A673 (cell line): ENCODE measurements around the gene LRBA. TPM values are rescaled to one million over a fixed set of nuclear protein-coding genes. Genes with fewer than 3 reads are reported as not detected.
A peak's percentile ranks its signal among the peaks of the same experiment; 100 is the strongest.

Source experiments
- BruUV-seq: library from RNA; stranded (reverse); fragments of 400-500 nt; replicated peaks from 2 replicates; lab custom pipeline; 2021; lab: Mats Ljungman, UMichigan
- CTCF ChIA-PET: fragments of 300-600 bp; sonication (Branson Sonifier 250); formaldehyde crosslinking; loops from one replicate; lab custom pipeline; 2022; ENCODE audit warnings: antibody characterized with exemption; lab: Charles Lee
- POLR2A ChIA-PET: fragments of 300-600 bp; sonication (Branson Sonifier 250); formaldehyde crosslinking; loops from one replicate; lab custom pipeline; 2022; ENCODE audit warnings: antibody characterized with exemption; ENCODE audit not compliant: low non-redundant PET; lab: Charles Lee
- DNase-seq: peaks from one replicate; pipeline ENCODE4 v3.0.0-alpha.2; 2015; ENCODE audit warnings: low spot score
- H3K27ac ChIP-seq: fragments of 200-600 bp; sonication (generic); 2 replicates; pipeline ENCODE4 v1.5.1; 2016; ENCODE audit warnings: mixed run types, low read depth, mild to moderate bottlenecking, mixed read lengths, antibody characterized with exemption, low read length; ENCODE audit not compliant: poor library complexity, severe bottlenecking
- H3K27me3 ChIP-seq: fragments of 200-600 bp; sonication (generic); replicated peaks from 2 replicates; pipeline ENCODE4 v1.6.1; 2017; ENCODE audit warnings: mixed run types, low read depth, mild to moderate bottlenecking, mixed read lengths, antibody characterized with exemption, low read length; ENCODE audit not compliant: insufficient read depth, poor library complexity
- H3K36me3 ChIP-seq: fragments of 200-600 bp; sonication (generic); 2 replicates; pipeline ENCODE4 v1.6.1; 2016; ENCODE audit warnings: mixed run types, mild to moderate bottlenecking, mixed read lengths, antibody characterized with exemption, low read length; ENCODE audit not compliant: insufficient read depth, poor library complexity, severe bottlenecking
- H3K4me1 ChIP-seq: fragments of 200-600 bp; sonication (generic); 2 replicates; pipeline ENCODE4 v1.6.1; 2017; ENCODE audit warnings: mixed run types, mild to moderate bottlenecking, mixed read lengths, antibody characterized with exemption, low read length; ENCODE audit not compliant: insufficient read depth, poor library complexity, severe bottlenecking
- H3K4me3 ChIP-seq: fragments of 200-600 bp; sonication (generic); 2 replicates; pipeline ENCODE4 v1.5.1; 2016; ENCODE audit warnings: low read depth, mixed run types, mild to moderate bottlenecking, mixed read lengths, low read length; ENCODE audit not compliant: poor library complexity, severe bottlenecking
- H3K9me3 ChIP-seq: fragments of 200-600 bp; sonication (generic); 2 replicates; pipeline ENCODE4 v1.6.1; 2016; ENCODE audit warnings: mixed run types, low read depth, mild to moderate bottlenecking, mixed read lengths, antibody characterized with exemption, low read length; ENCODE audit not compliant: poor library complexity, severe bottlenecking
- EZH2 ChIP-seq: fragments of 200-600 bp; sonication (generic); IDR thresholded peaks from 2 replicates; pipeline ENCODE4 v1.6.1; 2017; ENCODE audit warnings: borderline replicate concordance, low read depth, mild to moderate bottlenecking, mixed read lengths, antibody characterized with exemption, low read length; ENCODE audit not compliant: poor library complexity, severe bottlenecking
- intact Hi-C: fragments of 100-400 bp; cut with micrococcal nuclease; formaldehyde crosslinking; loops from one replicate; pipeline ENCODE4 v1.10.0; 2022; ENCODE audit not compliant: unreplicated experiment
- total RNA-seq: library from RNA; stranded (reverse); gene quantifications from 2 replicates; pipeline ENCODE4 v1.2.3, GENCODE V29; 2021
- TF ChIP-seq, protein P1 (sequence below): fragments of 300-800, 200-600 bp; sonication (generic); conservative IDR thresholded peaks from 2 replicates; pipeline ENCODE4 v1.5.1; 2017; ENCODE audit warnings: low read depth, mild to moderate bottlenecking, antibody characterized with exemption, low read length, moderate library complexity, mixed read lengths

LRBA gene
- total RNA-seq, 1 experiment from 2014 or later = 35.7 TPM

DNA sequence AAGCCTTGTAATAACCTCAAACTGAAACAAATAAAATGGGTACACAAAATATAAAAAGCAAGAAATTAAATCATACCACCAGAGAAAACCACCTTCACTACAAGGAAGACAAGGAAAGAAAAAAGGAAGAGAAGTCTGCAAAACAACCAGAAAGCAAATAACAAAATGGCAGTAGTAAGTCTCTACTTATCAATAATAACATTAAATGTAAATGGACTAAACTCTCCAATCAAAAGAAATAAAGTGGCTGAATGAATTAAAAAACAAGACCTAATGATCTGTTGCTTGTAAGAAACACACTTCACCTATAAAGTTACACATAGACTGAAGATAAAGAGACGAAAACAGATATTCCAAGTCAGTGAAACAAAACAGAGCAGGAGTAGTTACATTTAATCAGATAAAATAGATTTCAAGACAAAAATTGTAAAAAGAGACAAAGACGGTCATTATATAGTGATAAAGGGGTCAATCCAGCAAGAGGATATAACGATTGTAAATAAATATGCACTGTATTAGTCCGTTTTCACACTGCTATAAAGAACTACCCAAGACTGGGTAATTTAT is 289.0 kb downstream of the LRBA start:
- Histone ChIP-seq H3K9me3 (peaks cover 21% of the 10 kb centered on the region), H3K4me3 (no peak overlapping the region), H3K36me3 (no peaks in the 10 kb centered on the region), H3K27me3 (no peaks in the 10 kb centered on the region), H3K4me1 (peaks cover 9% of the 10 kb centered on the region), H3K27ac (no peak overlapping the region)
- no TSS peak for BruUV-seq
- POLR2A ChIA-PET = no interaction called here
- intact Hi-C loops = no loop called here
- no peak for TF ChIP-seq EZH2
- TF ChIP-seq, protein P1, sequence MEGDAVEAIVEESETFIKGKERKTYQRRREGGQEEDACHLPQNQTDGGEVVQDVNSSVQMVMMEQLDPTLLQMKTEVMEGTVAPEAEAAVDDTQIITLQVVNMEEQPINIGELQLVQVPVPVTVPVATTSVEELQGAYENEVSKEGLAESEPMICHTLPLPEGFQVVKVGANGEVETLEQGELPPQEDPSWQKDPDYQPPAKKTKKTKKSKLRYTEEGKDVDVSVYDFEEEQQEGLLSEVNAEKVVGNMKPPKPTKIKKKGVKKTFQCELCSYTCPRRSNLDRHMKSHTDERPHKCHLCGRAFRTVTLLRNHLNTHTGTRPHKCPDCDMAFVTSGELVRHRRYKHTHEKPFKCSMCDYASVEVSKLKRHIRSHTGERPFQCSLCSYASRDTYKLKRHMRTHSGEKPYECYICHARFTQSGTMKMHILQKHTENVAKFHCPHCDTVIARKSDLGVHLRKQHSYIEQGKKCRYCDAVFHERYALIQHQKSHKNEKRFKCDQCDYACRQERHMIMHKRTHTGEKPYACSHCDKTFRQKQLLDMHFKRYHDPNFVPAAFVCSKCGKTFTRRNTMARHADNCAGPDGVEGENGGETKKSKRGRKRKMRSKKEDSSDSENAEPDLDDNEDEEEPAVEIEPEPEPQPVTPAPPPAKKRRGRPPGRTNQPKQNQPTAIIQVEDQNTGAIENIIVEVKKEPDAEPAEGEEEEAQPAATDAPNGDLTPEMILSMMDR = no peak
- no peak for DNase-seq
- CTCF ChIA-PET = no interaction called here

DNA sequence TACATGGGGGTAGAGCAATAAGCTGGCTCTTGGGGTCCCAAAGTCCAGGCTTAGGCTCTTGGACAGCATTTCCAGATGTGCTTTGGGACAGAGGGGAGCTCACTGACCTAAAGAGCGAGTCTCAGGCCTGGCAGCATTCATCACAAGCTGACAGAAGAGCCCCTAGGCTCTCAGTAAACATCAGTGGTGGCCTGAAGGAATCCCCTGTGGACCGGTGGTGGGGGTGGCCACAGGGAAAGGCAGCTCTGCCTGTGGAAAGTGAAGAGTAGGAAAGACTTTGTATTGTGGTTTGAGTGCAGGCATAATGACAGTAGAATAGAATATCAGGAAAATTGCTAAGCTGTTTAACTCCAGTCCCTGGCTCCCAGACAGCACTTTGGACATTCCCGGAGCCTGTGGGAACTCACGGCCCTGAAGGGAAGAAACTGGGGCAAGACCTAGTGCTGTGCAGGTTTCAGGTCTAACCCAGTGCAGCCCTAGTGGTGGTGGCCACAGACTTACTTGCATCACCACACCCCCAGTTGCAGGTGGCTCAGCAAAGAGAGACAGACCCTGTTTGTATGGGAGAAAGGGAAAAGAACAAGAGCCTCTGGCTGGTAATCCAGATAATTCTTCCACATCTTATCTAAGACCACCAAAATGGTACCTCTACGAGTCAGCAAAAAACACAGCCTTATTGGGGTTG is 291.2 kb downstream of the LRBA start:
- H3K4me1 ChIP-seq = peaks cover 9% of the 10 kb centered on the region
- H3K36me3 ChIP-seq = no peaks in the 10 kb centered on the region
- no peak overlapping the region for H3K27ac ChIP-seq
- intact Hi-C loops = no loop called here
- TF ChIP-seq, protein P1 = no peak
- TF ChIP-seq EZH2 = no peak
- H3K4me3 ChIP-seq = no peak overlapping the region
- ChIA-PET POLR2A (no interaction called here), CTCF (no interaction called here)
- H3K9me3 ChIP-seq = peaks cover 17% of the 10 kb centered on the region
- no TSS peak for BruUV-seq
- no peak for DNase-seq
- H3K27me3 ChIP-seq = no peaks in the 10 kb centered on the region

DNA sequence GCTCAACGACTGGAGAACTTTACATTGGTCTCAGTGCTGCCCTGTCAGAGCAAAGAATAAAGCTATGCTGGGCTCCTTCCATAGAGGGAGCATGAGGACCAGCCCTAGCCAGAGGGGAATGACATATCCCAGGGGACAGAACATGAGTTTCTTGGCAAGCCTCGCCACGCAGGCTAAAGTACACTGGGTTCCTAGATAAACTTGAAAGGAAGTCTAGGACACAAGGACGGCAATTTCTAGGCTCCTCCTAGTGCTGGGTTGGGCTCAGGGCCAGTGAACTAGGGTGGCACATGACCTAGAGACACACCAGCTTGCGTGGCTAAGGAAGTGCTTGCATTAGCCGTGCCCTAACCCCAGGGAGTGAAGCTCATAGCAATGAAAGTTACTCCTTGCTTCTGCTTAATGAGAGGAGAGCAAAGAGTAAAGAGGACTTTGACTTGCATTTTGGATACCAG is 292.1 kb downstream of the LRBA start:
- no peak overlapping the region for H3K27ac ChIP-seq
- no peak overlapping the region for H3K4me3 ChIP-seq
- ChIA-PET CTCF (no interaction called here), POLR2A (no interaction called here)
- peaks cover 17% of the 10 kb centered on the region for H3K9me3 ChIP-seq
- peaks cover 9% of the 10 kb centered on the region for H3K4me1 ChIP-seq
- no peaks in the 10 kb centered on the region for H3K27me3 ChIP-seq
- no TSS peak for BruUV-seq
- TF ChIP-seq EZH2 = no peak
- TF ChIP-seq, protein P1 = peak; percentile 48
- intact Hi-C loops = no loop called here
- peak; percentile 86 for DNase-seq
- no peaks in the 10 kb centered on the region for H3K36me3 ChIP-seq
